HG03280 (cell line): ENCODE measurements around the gene GTF3C5.
"Not testable (repeated sequence)": the region's sequence is repeated elsewhere in the genome, so short reads cannot be mapped to it uniquely, and the experiment has no call there.

ENCODE experiments used
- ATAC-seq: cut with Tn5 transposase; IDR thresholded peaks from one replicate; pipeline ENCODE4 v1.9.1; 2021; ENCODE audit warnings: mild to moderate bottlenecking, moderate library complexity; ENCODE audit not compliant: unreplicated experiment

The GTF3C5 gene

GRCh38 chr9:133054194-133054890 is 23.5 kb downstream of the GTF3C5 start:
- ATAC-seq = no peak

- no peak for ATAC-seq
Observed at GRCh38 chr9:133054966-133055365, 24.2 kb downstream of the GTF3C5 start.

DNA sequence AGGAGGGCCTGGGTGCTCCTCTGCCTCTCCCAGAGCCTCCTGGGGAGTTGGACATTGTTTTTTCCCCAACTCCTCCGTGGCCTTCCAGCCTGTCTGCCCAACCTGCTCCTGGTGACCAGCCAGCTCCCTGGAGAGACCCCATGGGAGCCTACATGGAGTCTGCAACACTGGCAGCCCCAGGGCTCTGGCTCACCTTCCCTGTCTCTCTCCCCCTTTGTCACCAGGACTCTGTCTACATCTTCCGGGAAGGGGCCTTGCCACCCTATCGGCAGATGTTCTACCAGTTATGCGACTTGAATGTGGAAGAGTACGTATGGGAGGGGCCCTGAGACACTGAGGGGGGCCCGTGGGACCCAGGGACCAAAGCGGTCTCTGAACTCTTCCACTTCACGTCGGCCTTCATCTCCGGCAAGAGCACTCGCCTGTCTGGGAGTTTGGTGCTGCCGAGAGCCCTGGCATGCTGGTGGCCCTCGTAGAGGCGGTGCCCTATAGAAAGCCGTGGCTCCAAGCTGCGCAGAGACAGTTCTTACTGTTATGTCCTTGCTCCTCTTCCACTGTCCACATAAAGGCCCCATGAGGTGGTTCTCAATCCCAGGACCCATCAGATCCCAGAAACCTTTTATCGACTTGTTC is 25.1 kb downstream of the GTF3C5 start:
- ATAC-seq = no peak

DNA sequence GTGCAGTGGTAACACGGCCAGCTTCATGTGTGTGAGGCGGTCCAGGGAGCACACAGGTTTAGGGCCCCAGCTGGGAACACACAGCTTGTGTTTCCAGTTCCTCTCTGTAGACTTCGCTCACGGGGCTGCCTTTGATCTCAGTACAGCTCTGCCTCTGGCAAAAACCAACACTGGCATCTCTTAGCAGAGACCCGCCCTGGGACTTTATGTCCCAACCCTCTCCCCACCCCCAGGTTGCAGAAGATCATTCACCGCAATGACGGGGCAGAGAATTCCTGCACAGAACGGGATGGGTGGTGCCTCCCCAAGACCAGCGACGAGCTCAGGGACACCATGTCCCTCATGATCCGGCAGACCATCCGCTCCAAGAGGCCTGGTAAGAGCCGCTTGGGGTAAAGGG is 25.7 kb downstream of the GTF3C5 start:
- ATAC-seq = no peak

GRCh38 chr9:133057006-133057405 is 26.2 kb downstream of the GTF3C5 start:
- no peak for ATAC-seq

GRCh38 chr9:133057553-133057952 is 26.8 kb downstream of the GTF3C5 start:
- no peak for ATAC-seq

DNA sequence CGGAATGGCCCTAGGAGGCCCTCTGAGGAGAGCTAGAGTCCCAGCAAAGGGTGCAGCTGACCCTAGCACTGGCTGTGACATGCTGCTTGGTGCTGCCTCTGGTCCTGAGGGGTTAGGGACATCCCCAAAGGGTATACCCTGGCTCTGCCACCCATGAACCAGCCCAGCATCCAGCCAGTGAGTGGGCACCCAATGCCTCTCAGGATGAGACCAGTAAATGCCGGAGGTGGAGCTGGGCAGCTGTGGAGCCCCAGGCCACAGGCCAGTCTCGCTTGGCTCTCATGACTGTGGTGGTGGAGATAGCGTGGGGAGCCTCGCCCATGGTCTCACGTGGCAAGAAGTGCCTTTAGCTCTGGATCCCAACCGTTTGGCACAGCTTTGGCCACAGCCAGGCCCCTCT is 27.3 kb downstream of the GTF3C5 start:
- no peak for ATAC-seq

DNA sequence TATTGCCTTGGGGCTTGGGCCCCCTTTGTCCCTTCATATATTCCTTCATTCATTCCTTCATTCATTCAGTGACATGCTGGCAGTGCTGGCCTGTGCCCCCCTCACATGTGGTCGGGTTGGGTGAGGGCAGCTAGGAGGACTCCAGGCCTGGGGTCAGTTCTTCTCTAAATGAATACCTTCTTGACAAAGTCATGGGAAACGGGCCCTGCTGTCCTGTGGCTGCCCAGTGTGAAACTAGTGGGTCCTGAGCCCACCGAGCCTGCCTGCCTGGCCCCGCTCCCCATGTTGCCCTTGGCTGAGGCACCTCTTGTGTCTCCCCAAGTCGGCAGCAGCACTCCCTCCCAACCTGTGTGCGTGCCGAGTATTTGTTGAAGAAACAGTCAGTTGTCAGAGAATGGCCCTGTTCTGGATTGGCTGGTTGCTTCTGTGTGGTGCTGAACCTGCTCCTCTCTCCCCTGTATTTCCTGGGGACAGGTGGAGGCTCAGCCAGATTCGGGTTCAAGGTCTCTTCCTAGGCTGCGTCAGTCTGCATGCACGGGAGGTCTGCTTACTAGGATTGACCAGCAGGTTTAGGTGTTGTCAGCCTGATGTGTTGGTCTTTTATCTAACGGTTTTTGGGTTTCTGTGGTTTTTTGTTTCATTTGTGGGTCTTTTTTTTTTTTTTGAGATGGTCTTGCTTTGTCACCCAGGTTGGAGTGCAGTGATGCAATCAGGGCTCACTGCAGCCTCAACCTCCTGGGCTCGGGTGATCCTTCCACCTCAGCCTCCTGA is 27.9 kb downstream of the GTF3C5 start:
- no peak for ATAC-seq

DNA sequence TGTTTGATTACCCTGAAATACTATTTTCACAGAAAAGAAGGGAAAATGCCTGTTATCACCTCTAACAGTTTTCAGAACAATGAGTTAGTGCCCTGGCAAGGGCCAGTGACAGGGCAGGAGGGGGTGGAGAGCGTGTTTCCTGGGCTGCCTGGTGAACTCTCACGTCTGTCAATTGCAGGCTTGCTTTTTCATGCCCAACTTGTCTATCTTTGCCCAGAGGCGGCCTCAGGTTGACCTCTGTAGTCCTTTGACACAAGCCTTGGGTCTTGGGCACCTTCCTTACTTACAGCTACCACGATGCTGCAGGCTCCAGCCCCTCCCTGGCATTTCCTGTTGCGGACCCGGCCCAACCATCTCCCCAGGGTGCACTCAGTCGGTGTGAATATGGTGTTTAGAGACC is 28.8 kb downstream of the GTF3C5 start:
- ATAC-seq = no peak

GRCh38 chr9:133060417-133060841 is 29.6 kb downstream of the GTF3C5 start:
- no peak for ATAC-seq

DNA sequence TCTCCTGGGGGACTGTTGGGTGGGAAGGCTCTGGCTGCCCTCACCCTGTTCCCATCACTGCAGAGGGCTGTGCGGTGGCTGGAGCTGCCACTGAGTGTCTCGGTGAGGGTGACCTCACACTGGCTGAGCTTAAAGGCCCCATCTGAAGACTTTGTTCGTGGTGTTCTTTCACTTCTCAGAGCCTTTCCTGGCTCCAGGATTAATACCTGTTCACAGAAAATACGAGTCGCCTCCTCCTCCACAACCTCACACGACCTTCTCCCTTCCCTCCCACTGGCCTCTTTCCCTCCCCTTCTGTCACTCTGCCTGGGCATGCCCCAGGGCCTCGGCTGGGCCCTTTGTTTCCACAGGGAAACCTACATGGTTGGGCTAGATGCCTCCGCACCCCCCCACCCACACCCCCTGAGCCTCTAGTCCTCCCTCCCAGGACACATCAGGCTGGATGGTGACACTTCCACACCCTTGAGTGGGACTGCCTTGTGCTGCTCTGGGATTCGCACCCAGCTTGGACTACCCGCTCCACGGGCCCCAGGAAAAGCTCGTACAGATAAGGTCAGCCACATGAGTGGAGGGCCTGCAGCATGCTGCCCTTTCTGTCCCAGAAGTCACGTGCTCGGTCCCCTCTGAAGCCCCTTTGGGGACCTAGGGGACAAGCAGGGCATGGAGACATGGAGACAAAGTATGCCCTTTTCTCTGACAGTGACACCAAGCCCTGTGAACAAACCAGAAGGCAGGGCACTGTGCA is 30.4 kb downstream of the GTF3C5 start:
- ATAC-seq = not testable (repeated sequence)

- ATAC-seq = not testable (repeated sequence)
Observed at GRCh38 chr9:133061764-133062145, 31.0 kb downstream of the GTF3C5 start, which contains the start of gene CEL. CEL (plus strand) TSS chr9:133061981; CDS start chr9:133062003, 22 bp downstream.

DNA sequence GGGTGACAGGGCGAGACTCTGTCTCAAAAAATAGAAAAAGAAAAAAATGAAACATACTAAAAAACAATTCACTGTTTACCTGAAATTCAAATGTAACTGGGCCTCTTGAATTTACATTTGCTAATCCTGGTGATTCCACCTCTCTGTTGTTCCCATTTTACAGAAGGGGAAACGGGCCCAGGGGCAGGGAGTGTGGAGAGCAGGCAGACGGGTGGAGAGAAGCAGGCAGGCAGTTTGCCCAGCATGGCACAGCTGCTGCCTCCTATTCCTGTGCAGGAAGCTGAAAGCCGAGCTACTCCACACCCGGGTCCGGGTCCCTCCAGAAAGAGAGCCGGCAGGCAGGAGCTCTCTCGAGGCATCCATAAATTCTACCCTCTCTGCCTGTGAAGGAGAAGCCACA is 31.8 kb downstream of the GTF3C5 start:
- not testable (repeated sequence) for ATAC-seq

- no peak for ATAC-seq
Observed at GRCh38 chr9:133063159-133063499, 32.3 kb downstream of the GTF3C5 start.

- no peak for ATAC-seq
Observed at GRCh38 chr9:133063500-133064231, 32.9 kb downstream of the GTF3C5 start.

DNA sequence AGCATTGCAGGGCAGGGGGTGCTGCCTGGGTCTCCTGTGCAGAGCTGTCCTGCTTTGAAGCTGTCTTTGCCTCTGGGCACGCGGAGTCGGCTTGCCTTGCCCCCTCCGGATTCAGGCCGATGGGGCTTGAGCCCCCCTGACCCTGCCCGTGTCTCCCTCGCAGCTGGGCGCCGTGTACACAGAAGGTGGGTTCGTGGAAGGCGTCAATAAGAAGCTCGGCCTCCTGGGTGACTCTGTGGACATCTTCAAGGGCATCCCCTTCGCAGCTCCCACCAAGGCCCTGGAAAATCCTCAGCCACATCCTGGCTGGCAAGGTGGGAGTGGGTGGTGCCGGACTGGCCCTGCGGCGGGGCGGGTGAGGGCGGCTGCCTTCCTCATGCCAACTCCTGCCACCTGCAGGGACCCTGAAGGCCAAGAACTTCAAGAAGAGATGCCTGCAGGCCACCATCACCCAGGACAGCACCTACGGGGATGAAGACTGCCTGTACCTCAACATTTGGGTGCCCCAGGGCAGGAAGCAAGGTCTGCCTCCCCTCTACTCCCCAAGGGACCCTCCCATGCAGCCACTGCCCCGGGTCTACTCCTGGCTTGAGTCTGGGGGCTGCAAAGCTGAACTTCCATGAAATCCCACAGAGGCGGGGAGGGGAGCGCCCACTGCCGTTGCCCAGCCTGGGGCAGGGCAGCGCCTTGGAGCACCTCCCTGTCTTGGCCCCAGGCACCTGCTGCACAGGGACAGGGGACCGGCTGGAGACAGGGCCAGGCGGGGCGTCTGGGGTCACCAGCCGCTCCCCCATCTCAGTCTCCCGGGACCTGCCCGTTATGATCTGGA is 33.7 kb downstream of the GTF3C5 start:
- no peak for ATAC-seq

- no peak for ATAC-seq
Observed at GRCh38 chr9:133065070-133065388, 34.2 kb downstream of the GTF3C5 start.

GRCh38 chr9:133066181-133066983 is 35.6 kb downstream of the GTF3C5 start:
- no peak for ATAC-seq

- ATAC-seq = no peak
Observed at GRCh38 chr9:133067006-133067405, 36.2 kb downstream of the GTF3C5 start.
